ENCODE data around the gene CDH12.
"Not testable (repeated sequence)": the region's sequence is repeated elsewhere in the genome, so short reads cannot be mapped to it uniquely, and the experiment has no call there.

Gene CDH12

GRCh38 chr5:22776285-22776684 is 76.9 kb downstream of the CDH12 start:
- Histone ChIP-seq H3K79me2 (ENCODE audit: low read length) (no peaks in the 10 kb centered on the region), H3K27me3 (ENCODE audit: low read depth, low read length) (no peaks in the 10 kb centered on the region), H3K9me3 (ENCODE audit: insufficient read depth, low read length) (no peaks in the 10 kb centered on the region), H3K27ac (ENCODE audit: low read length) (no peak overlapping the region), H4K20me1 (ENCODE audit: insufficient read depth, low read length) (no peaks in the 10 kb centered on the region), H3K4me3 (ENCODE audit: low read length) (no peak overlapping the region), H3K36me3 (replicated peaks; ENCODE audit: low read depth, low read length) (no peaks in the 10 kb centered on the region), H3K4me2 (ENCODE audit: low read length) (no peak overlapping the region), H3K4me1 (ENCODE audit: low read length) (peaks cover 7% of the 10 kb centered on the region; the same call in 1 of the 2 replicates), H2AFZ (ENCODE audit: low read depth, low read length) (no peak overlapping the region), H3K9ac (ENCODE audit: low read length) (no peak overlapping the region)
- no peak for TF ChIP-seq EZH2phosphoT487 (IDR thresholded peaks at IDR 0.05; ENCODE audit: low read depth)
- TF ChIP-seq CTCF (IDR thresholded peaks at IDR 0.05; ENCODE audit: low read depth, low read length), result no peak

DNA sequence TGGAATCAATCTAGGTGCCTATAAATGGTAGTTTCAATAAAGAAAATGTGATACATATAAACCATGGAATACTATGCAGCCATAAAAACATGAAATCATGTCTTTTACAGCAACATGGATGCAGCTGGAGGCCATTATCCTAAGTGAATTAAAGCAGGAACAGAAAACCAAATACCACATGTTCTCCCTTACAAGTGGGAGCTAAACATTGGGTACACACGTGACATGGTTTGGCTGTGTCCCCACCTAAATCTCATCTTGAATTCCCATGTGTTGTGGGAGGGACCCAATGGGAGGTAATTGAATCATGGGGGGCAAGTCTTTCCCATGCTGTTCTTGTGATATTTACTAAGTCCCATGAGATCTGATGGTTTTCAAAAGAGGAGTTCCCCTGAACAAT is 78.9 kb downstream of the CDH12 start:
- not testable (repeated sequence) for H2AFZ ChIP-seq (ENCODE audit: low read depth, low read length); H4K20me1 ChIP-seq (ENCODE audit: insufficient read depth, low read length); H3K79me2 ChIP-seq (ENCODE audit: low read length); H3K9ac ChIP-seq (ENCODE audit: low read length); H3K36me3 ChIP-seq (replicated peaks; ENCODE audit: low read depth, low read length); H3K27ac ChIP-seq (ENCODE audit: low read length); H3K27me3 ChIP-seq (ENCODE audit: low read depth, low read length); H3K4me1 ChIP-seq (ENCODE audit: low read length); H3K9me3 ChIP-seq (ENCODE audit: insufficient read depth, low read length); H3K4me3 ChIP-seq (ENCODE audit: low read length); H3K4me2 ChIP-seq (ENCODE audit: low read length)

- Histone ChIP-seq H3K4me1 (ENCODE audit: low read length) (no peaks in the 10 kb centered on the region), H3K27ac (ENCODE audit: low read length) (no peak overlapping the region), H3K4me3 (ENCODE audit: low read length) (no peak overlapping the region), H3K36me3 (replicated peaks; ENCODE audit: low read depth, low read length) (no peaks in the 10 kb centered on the region), H3K4me2 (ENCODE audit: low read length) (no peak overlapping the region), H3K9me3 (ENCODE audit: insufficient read depth, low read length) (no peaks in the 10 kb centered on the region), H3K27me3 (ENCODE audit: low read depth, low read length) (no peaks in the 10 kb centered on the region), H3K79me2 (ENCODE audit: low read length) (no peaks in the 10 kb centered on the region), H3K9ac (ENCODE audit: low read length) (no peak overlapping the region), H2AFZ (ENCODE audit: low read depth, low read length) (no peak overlapping the region), H4K20me1 (ENCODE audit: insufficient read depth, low read length) (no peaks in the 10 kb centered on the region)
- TF ChIP-seq CTCF (IDR thresholded peaks at IDR 0.05; ENCODE audit: low read depth, low read length) (no peak), EZH2phosphoT487 (IDR thresholded peaks at IDR 0.05; ENCODE audit: low read depth) (no peak)
Measured at GRCh38 chr5:22764736-22765135, 88.4 kb downstream of the CDH12 start.

DNA sequence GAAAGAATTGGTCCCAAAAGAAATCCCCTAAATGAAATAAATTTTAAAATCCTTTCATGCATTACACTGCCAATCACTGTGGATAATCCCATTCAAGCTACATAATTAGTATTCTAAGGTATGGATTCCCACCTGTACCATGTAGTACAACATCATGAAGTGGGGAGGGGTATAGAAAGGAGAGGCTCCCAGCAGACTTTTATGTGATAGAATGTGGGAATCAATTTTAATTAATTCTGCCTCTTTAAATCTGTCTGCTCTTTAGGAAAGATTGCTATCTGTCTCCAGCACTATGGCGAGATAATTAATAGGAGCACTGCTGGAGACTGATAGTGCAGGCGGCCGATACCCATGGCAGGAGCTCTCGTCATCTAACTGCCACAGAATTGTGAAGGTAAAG is 95.4 kb downstream of the CDH12 start:
- no peak overlapping the region for H3K27ac ChIP-seq (ENCODE audit: low read length)
- TF ChIP-seq EZH2phosphoT487 (IDR thresholded peaks at IDR 0.05; ENCODE audit: low read depth), result no peak
- no peak for TF ChIP-seq CTCF (IDR thresholded peaks at IDR 0.05; ENCODE audit: low read depth, low read length)

GRCh38 chr5:22754155-22754554 is 99.0 kb downstream of the CDH12 start:
- Histone ChIP-seq H3K36me3 (replicated peaks; ENCODE audit: low read depth, low read length) (no peaks in the 10 kb centered on the region), H3K4me2 (ENCODE audit: low read length) (no peak overlapping the region), H3K79me2 (ENCODE audit: low read length) (no peaks in the 10 kb centered on the region), H3K9me3 (ENCODE audit: insufficient read depth, low read length) (no peaks in the 10 kb centered on the region), H3K4me1 (ENCODE audit: low read length) (no peaks in the 10 kb centered on the region), H3K27ac (ENCODE audit: low read length) (no peak overlapping the region), H3K4me3 (ENCODE audit: low read length) (no peak overlapping the region), H3K9ac (ENCODE audit: low read length) (no peak overlapping the region), H4K20me1 (ENCODE audit: insufficient read depth, low read length) (no peaks in the 10 kb centered on the region), H3K27me3 (ENCODE audit: low read depth, low read length) (no peaks in the 10 kb centered on the region), H2AFZ (ENCODE audit: low read depth, low read length) (no peak overlapping the region)
- TF ChIP-seq CTCF (IDR thresholded peaks at IDR 0.05; ENCODE audit: low read depth, low read length) (no peak), EZH2phosphoT487 (IDR thresholded peaks at IDR 0.05; ENCODE audit: low read depth) (no peak)

More for the DNA sequence above, 95.4 kb downstream of the CDH12 start:
- Histone ChIP-seq H3K4me2 (ENCODE audit: low read length) (no peak overlapping the region), H3K9me3 (ENCODE audit: insufficient read depth, low read length) (no peaks in the 10 kb centered on the region), H3K4me1 (ENCODE audit: low read length) (no peaks in the 10 kb centered on the region), H3K79me2 (ENCODE audit: low read length) (no peaks in the 10 kb centered on the region), H3K9ac (ENCODE audit: low read length) (no peak overlapping the region), H3K27me3 (ENCODE audit: low read depth, low read length) (no peaks in the 10 kb centered on the region), H3K36me3 (replicated peaks; ENCODE audit: low read depth, low read length) (no peaks in the 10 kb centered on the region), H3K4me3 (ENCODE audit: low read length) (no peak overlapping the region), H4K20me1 (ENCODE audit: insufficient read depth, low read length) (no peaks in the 10 kb centered on the region), H2AFZ (ENCODE audit: low read depth, low read length) (no peak overlapping the region)
